Neuronal stem cell (in vitro differentiated cells): ENCODE results near the gene ANKRA2.
A peak's percentile ranks its signal among the peaks of the same experiment; 100 is the strongest.

ENCODE experiments used
- DNase-seq: peaks from one replicate; pipeline ENCODE4 v3.0.0-alpha.2; 2013; ENCODE audit warnings: low spot score
- H2AFZ ChIP-seq: one replicate; pipeline ENCODE4 v1.6.1; 2013; ENCODE audit warnings: mild to moderate bottlenecking, low read length, inconsistent platforms
- H2AK5ac ChIP-seq: 2 replicates; pipeline ENCODE4 v1.6.1; 2013; ENCODE audit warnings: low read depth, mild to moderate bottlenecking, inconsistent platforms, low read length, moderate library complexity, mixed read lengths
- H2BK120ac ChIP-seq: 2 replicates; pipeline ENCODE4 v1.6.1; 2013; ENCODE audit warnings: low read depth, mild to moderate bottlenecking, inconsistent platforms, low read length, moderate library complexity, mixed read lengths
- H2BK12ac ChIP-seq: one replicate; pipeline ENCODE4 v1.6.1; 2013; ENCODE audit warnings: low read length, inconsistent platforms
- H2BK15ac ChIP-seq: 2 replicates; pipeline ENCODE4 v1.6.1; 2013; ENCODE audit warnings: mild to moderate bottlenecking, low read length, inconsistent platforms, mixed read lengths
- H2BK5ac ChIP-seq: one replicate; pipeline ENCODE4 v1.6.1; 2013; ENCODE audit warnings: inconsistent platforms, mild to moderate bottlenecking, low read length, moderate library complexity
- H3K14ac ChIP-seq: one replicate; pipeline ENCODE4 v1.6.1; 2013; ENCODE audit warnings: low read length, inconsistent platforms
- H3K18ac ChIP-seq: 2 replicates; pipeline ENCODE4 v1.6.1; 2013; ENCODE audit warnings: low read length, inconsistent platforms
- H3K23ac ChIP-seq: 2 replicates; pipeline ENCODE4 v1.6.1; 2013; ENCODE audit warnings: low read depth, mild to moderate bottlenecking, mixed read lengths, low read length, inconsistent platforms; ENCODE audit not compliant: poor library complexity
- H3K27ac ChIP-seq: replicated peaks from 3 replicates; pipeline ENCODE4 v1.5.1; 2013; ENCODE audit warnings: low read length, inconsistent platforms
- H3K27me3 ChIP-seq, 3 experiments: 2 replicates each; pipeline ENCODE4 v1.6.1; 2013; ENCODE audit warnings: low read length in 3 of 3, mild to moderate bottlenecking in 2 of 3, inconsistent platforms in 1 of 3, low read depth in 1 of 3, mixed read lengths in 1 of 3, moderate library complexity in 1 of 3; ENCODE audit not compliant: control insufficient read depth in 3 of 3, insufficient read depth in 3 of 3
- H3K36me3 ChIP-seq, 2 donors: replicated peaks in 1 of 2; 2 replicates each; pipeline ENCODE4 v1.6.1; 2013; ENCODE audit warnings: low read length in 2 of 2; ENCODE audit not compliant: control insufficient read depth in 2 of 2, insufficient read depth in 2 of 2
- H3K4ac ChIP-seq: 2 replicates; pipeline ENCODE4 v1.6.1; 2013; ENCODE audit warnings: inconsistent platforms, mild to moderate bottlenecking, low read length, moderate library complexity
- H3K4me1 ChIP-seq, 2 donors: 1 replicate in 1 of 2; 2 replicates in 1 of 2; pipeline ENCODE4 v1.6.1; 2013; ENCODE audit warnings: low read length in 2 of 2, low read depth in 1 of 2; ENCODE audit not compliant: control insufficient read depth in 2 of 2, insufficient read depth in 1 of 2
- H3K4me2 ChIP-seq: one replicate; pipeline ENCODE4 v1.6.1; 2013; ENCODE audit warnings: mild to moderate bottlenecking, low read length, inconsistent platforms; ENCODE audit not compliant: insufficient read depth, poor library complexity, severe bottlenecking
- H3K4me3 ChIP-seq, 2 donors: 2 replicates each; pipeline ENCODE4 v1.5.1; 2013; ENCODE audit warnings: low read length in 2 of 2, mild to moderate bottlenecking in 2 of 2, inconsistent platforms in 1 of 2, moderate library complexity in 1 of 2
- H3K79me1 ChIP-seq: one replicate; pipeline ENCODE4 v1.6.1; 2013; ENCODE audit warnings: low read depth, mild to moderate bottlenecking, inconsistent platforms, low read length, moderate library complexity
- H3K9ac ChIP-seq: one replicate; pipeline ENCODE4 v1.6.1; 2013; ENCODE audit warnings: mild to moderate bottlenecking, low read depth, low read length, inconsistent platforms; ENCODE audit not compliant: poor library complexity
- H3K9me3 ChIP-seq, 2 donors: replicated peaks in 1 of 2; 2 replicates each; pipeline versions ENCODE3 to v1.6.1; 2013; ENCODE audit warnings: low read length in 2 of 2, mild to moderate bottlenecking in 2 of 2, inconsistent platforms in 1 of 2, low read depth in 1 of 2, mixed read lengths in 1 of 2, moderate library complexity in 1 of 2; ENCODE audit not compliant: control insufficient read depth in 2 of 2, insufficient read depth in 1 of 2
- H4K8ac ChIP-seq: one replicate; pipeline ENCODE4 v1.6.1; 2013; ENCODE audit warnings: low read depth, mild to moderate bottlenecking, inconsistent platforms, low read length, moderate library complexity
- H4K91ac ChIP-seq: one replicate; pipeline ENCODE4 v1.6.1; 2013; ENCODE audit warnings: low read length, low read depth, mild to moderate bottlenecking, inconsistent platforms; ENCODE audit not compliant: poor library complexity
- WGBS, 2 donors: extraction: QIAGEN DNeasy Blood & Tissue Kit; methylation state at CpG; one replicate each; pipeline ENCODE4 v1.1.7; 2013; ENCODE audit warnings: missing lambda C conversion rate in 2 of 2, mixed read lengths in 1 of 2; ENCODE audit not compliant: insufficient read length in 2 of 2, insufficient replicate concordance in 1 of 2; ENCODE audit errors: extremely low coverage in 2 of 2; 5-methylcytosine and 5-hydroxymethylcytosine counted together

The ANKRA2 gene

GRCh38 chr5:73545403-73545779, 20.0 kb downstream of the ANKRA2 start:
- Histone ChIP-seq H3K27me3 (peaks cover 0 to 1% (median 0%) of the 10 kb centered on the region in 3 experiments), H3K4ac (no peak overlapping the region), H2BK15ac (no peak overlapping the region), H2AFZ (peak overlapping the region; percentile 54), H3K4me3 (no peak overlapping the region), H2AK5ac (no peak overlapping the region), H3K79me1 (no peaks in the 10 kb centered on the region), H2BK120ac (no peak overlapping the region), H3K4me2 (no peak overlapping the region), H3K36me3 (no peaks in the 10 kb centered on the region), H3K18ac (no peak overlapping the region), H3K14ac (no peak overlapping the region), H3K9ac (no peak overlapping the region), H3K4me1 (peaks cover 0 to 9% of the 10 kb centered on the region in 2 donors), H3K9me3 (no peaks in the 10 kb centered on the region), H3K27ac (no peak overlapping the region), H4K8ac (no peak overlapping the region), H3K23ac (no peak overlapping the region), H4K91ac (no peak overlapping the region), H2BK12ac (no peak overlapping the region), H2BK5ac (no peak overlapping the region)
- DNase-seq, result no peak
- no CpG with 5 or more reads among the region's 1 CpG for WGBS, 2 donors

- H3K79me1 ChIP-seq, result no peaks in the 10 kb centered on the region
- peaks cover 0 to 1% (median 0%) of the 10 kb centered on the region in 3 experiments for H3K27me3 ChIP-seq
Observed at GRCh38 chr5:73544429-73545402, 20.7 kb downstream of the ANKRA2 start.

GRCh38 chr5:73542020-73542419, 23.4 kb downstream of the ANKRA2 start:
- WGBS, 2 donors, result no CpG with 5 or more reads among the region's 4 CpGs
- no peak overlapping the region for H2BK15ac ChIP-seq
- no peak overlapping the region for H3K4me3 ChIP-seq
- H3K4ac ChIP-seq, result no peak overlapping the region
- H3K9me3 ChIP-seq, result no peaks in the 10 kb centered on the region
- H2AK5ac ChIP-seq, result no peak overlapping the region
- DNase-seq, result no peak
- no peak overlapping the region for H3K9ac ChIP-seq
- peaks cover 0 to 1% (median 0%) of the 10 kb centered on the region in 3 experiments for H3K27me3 ChIP-seq
- no peak overlapping the region for H3K27ac ChIP-seq
- peaks cover 0 to 9% of the 10 kb centered on the region in 2 donors for H3K4me1 ChIP-seq
- no peak overlapping the region for H2BK12ac ChIP-seq
- H4K8ac ChIP-seq, result no peak overlapping the region
- no peak overlapping the region for H3K23ac ChIP-seq
- H3K79me1 ChIP-seq, result no peaks in the 10 kb centered on the region
- H3K18ac ChIP-seq, result no peak overlapping the region
- no peak overlapping the region for H2BK120ac ChIP-seq
- no peak overlapping the region for H3K14ac ChIP-seq
- H4K91ac ChIP-seq, result no peak overlapping the region
- no peak overlapping the region for H2BK5ac ChIP-seq
- no peak overlapping the region for H3K4me2 ChIP-seq
- peak overlapping the region; percentile 87 for H2AFZ ChIP-seq
- H3K36me3 ChIP-seq, result no peaks in the 10 kb centered on the region

More at GRCh38 chr5:73544429-73545402, 20.7 kb downstream of the ANKRA2 start:
- Histone ChIP-seq H3K36me3 (no peaks in the 10 kb centered on the region), H3K4me1 (peaks cover 0 to 9% of the 10 kb centered on the region in 2 donors), H2BK15ac (no peak overlapping the region), H3K4ac (no peak overlapping the region), H3K18ac (no peak overlapping the region), H2AK5ac (no peak overlapping the region), H3K27ac (no peak overlapping the region), H4K8ac (no peak overlapping the region), H3K4me2 (no peak overlapping the region), H2AFZ (peak overlapping the region; percentile 54), H3K9ac (no peak overlapping the region), H3K23ac (no peak overlapping the region), H2BK12ac (no peak overlapping the region), H2BK120ac (no peak overlapping the region), H2BK5ac (no peak overlapping the region), H3K14ac (no peak overlapping the region), H3K9me3 (no peaks in the 10 kb centered on the region), H4K91ac (no peak overlapping the region), H3K4me3 (no peak overlapping the region)
- DNase-seq, result no peak
- no CpG with 5 or more reads among the region's 9 CpGs for WGBS, 2 donors

GRCh38 chr5:73540192-73540591, 25.2 kb downstream of the ANKRA2 start:
- no peak for DNase-seq
- Histone ChIP-seq H3K4me3 (no peak overlapping the region), H2BK12ac (no peak overlapping the region), H3K36me3 (no peaks in the 10 kb centered on the region), H4K8ac (no peak overlapping the region), H3K27me3 (peaks cover 0 to 1% (median under 1%) of the 10 kb centered on the region in 3 experiments), H3K4ac (no peak overlapping the region), H3K18ac (no peak overlapping the region), H4K91ac (no peak overlapping the region), H2BK5ac (no peak overlapping the region), H2BK120ac (no peak overlapping the region), H2BK15ac (no peak overlapping the region), H3K27ac (no peak overlapping the region), H2AFZ (peak overlapping the region; percentile 87), H3K9ac (no peak overlapping the region), H3K9me3 (no peaks in the 10 kb centered on the region), H3K23ac (no peak overlapping the region), H3K79me1 (no peaks in the 10 kb centered on the region), H3K4me2 (no peak overlapping the region), H2AK5ac (no peak overlapping the region), H3K4me1 (peaks cover 0 to 9% of the 10 kb centered on the region in 2 donors), H3K14ac (no peak overlapping the region)
- WGBS, 2 donors, result no CpG with 5 or more reads among the region's 3 CpGs
